ENCODE data around the gene MAP3K13. TPM values are rescaled to one million over a fixed set of nuclear protein-coding genes. Genes with fewer than 3 reads are reported as not detected.

The MAP3K13 gene
- total and polyA plus RNA-seq, 2 of the 13 experiments (the other 11 are each of a cell fraction or from before 2014, with no cell fraction given): 24.2 to 26.5 TPM

DNA sequence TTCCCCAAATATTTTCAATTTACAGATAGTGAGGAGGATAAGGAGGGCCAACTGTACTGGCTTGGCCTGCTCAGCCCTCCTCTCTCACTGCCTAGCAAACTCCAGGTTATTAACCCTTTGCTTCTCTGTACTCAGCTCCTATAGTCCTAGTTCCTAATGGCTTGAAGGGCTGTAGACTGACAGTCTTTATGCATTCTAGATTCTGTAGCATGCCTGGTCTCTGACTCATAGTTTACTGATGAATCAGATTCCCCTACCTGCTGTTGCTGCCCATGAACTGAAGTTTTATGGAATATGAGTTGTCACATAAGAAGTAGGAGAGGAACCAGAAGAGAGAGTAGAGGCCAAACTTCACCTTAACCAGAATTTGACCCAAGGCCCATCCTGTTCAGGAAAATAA lies 27.1 kb upstream of the MAP3K13 start (continued):
- TF ChIP-seq, protein P1, sequence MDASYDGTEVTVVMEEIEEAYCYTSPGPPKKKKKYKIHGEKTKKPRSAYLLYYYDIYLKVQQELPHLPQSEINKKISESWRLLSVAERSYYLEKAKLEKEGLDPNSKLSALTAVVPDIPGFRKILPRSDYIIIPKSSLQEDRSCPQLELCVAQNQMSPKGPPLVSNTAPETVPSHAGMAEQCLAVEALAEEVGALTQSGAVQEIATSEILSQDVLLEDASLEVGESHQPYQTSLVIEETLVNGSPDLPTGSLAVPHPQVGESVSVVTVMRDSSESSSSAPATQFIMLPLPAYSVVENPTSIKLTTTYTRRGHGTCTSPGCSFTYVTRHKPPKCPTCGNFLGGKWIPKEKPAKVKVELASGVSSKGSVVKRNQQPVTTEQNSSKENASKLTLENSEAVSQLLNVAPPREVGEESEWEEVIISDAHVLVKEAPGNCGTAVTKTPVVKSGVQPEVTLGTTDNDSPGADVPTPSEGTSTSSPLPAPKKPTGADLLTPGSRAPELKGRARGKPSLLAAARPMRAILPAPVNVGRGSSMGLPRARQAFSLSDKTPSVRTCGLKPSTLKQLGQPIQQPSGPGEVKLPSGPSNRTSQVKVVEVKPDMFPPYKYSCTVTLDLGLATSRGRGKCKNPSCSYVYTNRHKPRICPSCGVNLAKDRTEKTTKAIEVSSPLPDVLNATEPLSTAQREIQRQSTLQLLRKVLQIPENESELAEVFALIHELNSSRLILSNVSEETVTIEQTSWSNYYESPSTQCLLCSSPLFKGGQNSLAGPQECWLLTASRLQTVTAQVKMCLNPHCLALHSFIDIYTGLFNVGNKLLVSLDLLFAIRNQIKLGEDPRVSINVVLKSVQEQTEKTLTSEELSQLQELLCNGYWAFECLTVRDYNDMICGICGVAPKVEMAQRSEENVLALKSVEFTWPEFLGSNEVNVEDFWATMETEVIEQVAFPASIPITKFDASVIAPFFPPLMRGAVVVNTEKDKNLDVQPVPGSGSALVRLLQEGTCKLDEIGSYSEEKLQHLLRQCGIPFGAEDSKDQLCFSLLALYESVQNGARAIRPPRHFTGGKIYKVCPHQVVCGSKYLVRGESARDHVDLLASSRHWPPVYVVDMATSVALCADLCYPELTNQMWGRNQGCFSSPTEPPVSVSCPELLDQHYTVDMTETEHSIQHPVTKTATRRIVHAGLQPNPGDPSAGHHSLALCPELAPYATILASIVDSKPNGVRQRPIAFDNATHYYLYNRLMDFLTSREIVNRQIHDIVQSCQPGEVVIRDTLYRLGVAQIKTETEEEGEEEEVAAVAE (CRISPR knock-in tag; IDR thresholded peaks at IDR 0.05; ENCODE audit: borderline replicate concordance): 0 out of 2 replicates have a peak, but pooled peaks have one; percentile 21
- TF ChIP-seq TEAD3 (CRISPR knock-in tag; optimal IDR thresholded peaks at IDR 0.05; ENCODE audit: borderline replicate concordance) (peak; percentile 91), TSC22D2 (CRISPR knock-in tag; IDR thresholded peaks at IDR 0.05; ENCODE audit: borderline replicate concordance) (no peak), HMGXB4 (CRISPR knock-in tag; IDR thresholded peaks at IDR 0.05; ENCODE audit: borderline replicate concordance in 1 of 2, low read depth in 1 of 2) (0 out of 4 replicates have a peak, but pooled peaks of 1 of the 2 experiments have one; percentile 41), FOXA1 (IDR thresholded peaks at IDR 0.05) (no peak), FOXA1 (CRISPR knock-in tag; IDR thresholded peaks at IDR 0.05) (peak; percentile 47), SAP130 (CRISPR knock-in tag; IDR thresholded peaks at IDR 0.05; ENCODE audit: low read depth) (peak; percentile 66), SIX4 (CRISPR knock-in tag; IDR thresholded peaks at IDR 0.05) (no peak), ZNF264 (CRISPR knock-in tag; IDR thresholded peaks at IDR 0.05) (no peak), HNRNPLL (IDR thresholded peaks at IDR 0.05; ENCODE audit: low read depth, low read length, poor library complexity, severe bottlenecking) (no peak), RCOR2 (CRISPR knock-in tag; IDR thresholded peaks at IDR 0.05) (peak; percentile 67; the same call in 1 of the 2 replicates), ZNF121 (CRISPR knock-in tag; IDR thresholded peaks at IDR 0.05) (0 out of 2 replicates have a peak, but pooled peaks have one; percentile 35), FOXP4 (CRISPR knock-in tag; IDR thresholded peaks at IDR 0.05) (peak; percentile 60), ZNF564 (CRISPR knock-in tag; IDR thresholded peaks at IDR 0.05) (no peak), ARID3A (IDR thresholded peaks at IDR 0.05; ENCODE audit: low read depth, low read length) (peak; percentile 70), ZNF513 (CRISPR knock-in tag; conservative IDR thresholded peaks at IDR 0.05) (no peak)
- TF ChIP-seq, protein P2, sequence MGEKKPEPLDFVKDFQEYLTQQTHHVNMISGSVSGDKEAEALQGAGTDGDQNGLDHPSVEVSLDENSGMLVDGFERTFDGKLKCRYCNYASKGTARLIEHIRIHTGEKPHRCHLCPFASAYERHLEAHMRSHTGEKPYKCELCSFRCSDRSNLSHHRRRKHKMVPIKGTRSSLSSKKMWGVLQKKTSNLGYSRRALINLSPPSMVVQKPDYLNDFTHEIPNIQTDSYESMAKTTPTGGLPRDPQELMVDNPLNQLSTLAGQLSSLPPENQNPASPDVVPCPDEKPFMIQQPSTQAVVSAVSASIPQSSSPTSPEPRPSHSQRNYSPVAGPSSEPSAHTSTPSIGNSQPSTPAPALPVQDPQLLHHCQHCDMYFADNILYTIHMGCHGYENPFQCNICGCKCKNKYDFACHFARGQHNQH (CRISPR knock-in tag; IDR thresholded peaks at IDR 0.05): 0 out of 2 replicates have a peak, but pooled peaks have one; percentile 39

Measured in HepG2 (cell line).